SK-N-SH treated with all-trans-retinoic acid at 6 μM for 48 hours (cell line): ENCODE measurements around the gene MVK.
A peak's percentile ranks its signal among the peaks of the same experiment; 100 is the strongest.

Experiments used
- ATAC-seq: fragments of 200-7000 bp; cut with Tn5 transposase; 3 replicates; pipeline ENCODE4 v1.9.1; 2020; ENCODE audit warnings: mild to moderate bottlenecking, moderate library complexity
- ARNTL ChIP-seq: fragments of 450-650 bp; formaldehyde crosslinking; IDR thresholded peaks from 2 replicates; pipeline ENCODE4 v1.5.0; 2020; ENCODE audit warnings: low read depth, mild to moderate bottlenecking, moderate library complexity, borderline replicate concordance
- BACH2 ChIP-seq: fragments of 250-450 bp; sonication (Bioruptor Pico); IDR thresholded peaks from 2 replicates; pipeline ENCODE4 v1.9.0; 2021; ENCODE audit warnings: mild to moderate bottlenecking, borderline replicate concordance
- CSDC2 ChIP-seq: fragments of 250-450 bp; sonication (Bioruptor Pico); IDR thresholded peaks from 2 replicates; pipeline ENCODE4 v1.5.0; 2020; ENCODE audit warnings: mild to moderate bottlenecking, moderate library complexity
- ESRRG ChIP-seq: fragments of 250-450 bp; sonication (Bioruptor Pico); IDR thresholded peaks from 2 replicates; pipeline ENCODE4 v1.6.1; 2021; ENCODE audit warnings: mild to moderate bottlenecking
- GLIS3 ChIP-seq: fragments of 250-450 bp; sonication (Bioruptor Pico); IDR thresholded peaks from 2 replicates; pipeline ENCODE4 v1.5.0; 2020; ENCODE audit warnings: mild to moderate bottlenecking, moderate library complexity
- ISL1 ChIP-seq: fragments of 250-450 bp; sonication (Bioruptor Pico); IDR thresholded peaks from 2 replicates; pipeline ENCODE4 v2.1.2; 2022; ENCODE audit warnings: mild to moderate bottlenecking, moderate library complexity
- POU6F1 ChIP-seq: fragments of 250-450 bp; sonication (Bioruptor Pico); IDR thresholded peaks from 2 replicates; pipeline ENCODE4 v1.8.0; 2021; ENCODE audit warnings: low read depth, mild to moderate bottlenecking, moderate library complexity, borderline replicate concordance
- PPARA ChIP-seq: fragments of 250-450 bp; sonication (Bioruptor Pico); IDR thresholded peaks from 2 replicates; pipeline ENCODE4 v1.5.0; 2020; ENCODE audit warnings: mild to moderate bottlenecking, borderline replicate concordance
- RARB ChIP-seq: fragments of 250-450 bp; sonication (Bioruptor Pico); IDR thresholded peaks from 2 replicates; pipeline ENCODE4 v1.8.0; 2021; ENCODE audit warnings: mild to moderate bottlenecking, moderate library complexity
- SNAI2 ChIP-seq: fragments of 250-450 bp; sonication (Bioruptor Pico); IDR thresholded peaks from 2 replicates; pipeline ENCODE4 v1.5.0; 2020; ENCODE audit warnings: mild to moderate bottlenecking, moderate library complexity
- TOX ChIP-seq: fragments of 250-450 bp; sonication (Bioruptor Pico); IDR thresholded peaks from 2 replicates; pipeline ENCODE4 v1.8.0; 2021; ENCODE audit warnings: mild to moderate bottlenecking, moderate library complexity, borderline replicate concordance
- TSHZ2 ChIP-seq: fragments of 250-450 bp; sonication (Bioruptor Pico); IDR thresholded peaks from 2 replicates; pipeline ENCODE4 v1.5.0; 2020; ENCODE audit warnings: mild to moderate bottlenecking, moderate library complexity
- ZC3H10 ChIP-seq: fragments of 250-450 bp; sonication (Bioruptor Pico); IDR thresholded peaks from 2 replicates; pipeline ENCODE4 v1.5.1; 2021; ENCODE audit warnings: mild to moderate bottlenecking, moderate library complexity
- ZFP3 ChIP-seq: fragments of 250-450 bp; sonication (Bioruptor Pico); IDR thresholded peaks from 2 replicates; pipeline ENCODE4 v1.5.0; 2020; ENCODE audit warnings: mild to moderate bottlenecking, moderate library complexity
- ZFP30 ChIP-seq: fragments of 450-650 bp; formaldehyde crosslinking; IDR thresholded peaks from 2 replicates; pipeline ENCODE4 v1.5.0; 2022; ENCODE audit warnings: mild to moderate bottlenecking, moderate library complexity
- ZNF565 ChIP-seq: fragments of 450-650 bp; formaldehyde crosslinking; conservative IDR thresholded peaks from 2 replicates; pipeline ENCODE4 v1.5.0; 2020; ENCODE audit warnings: low read depth, mild to moderate bottlenecking, moderate library complexity
- ZNF8 ChIP-seq: fragments of 450-650 bp; formaldehyde crosslinking; IDR thresholded peaks from 2 replicates; pipeline ENCODE4 v1.5.0; 2020; ENCODE audit warnings: mild to moderate bottlenecking, moderate library complexity
- TF ChIP-seq, protein P1 (sequence below): fragments of 250-450 bp; sonication (Bioruptor Pico); IDR thresholded peaks from 2 replicates; pipeline ENCODE4 v1.8.0; 2020; ENCODE audit warnings: mild to moderate bottlenecking, moderate library complexity, borderline replicate concordance

MVK gene

GRCh38 chr12:109597795-109598427 is 24.3 kb downstream of the MVK start:
- peak; percentile 98 for ATAC-seq
- TF ChIP-seq TSHZ2 (peak; percentile 35; the same call in 1 of the 2 replicates), ZFP30 (CRISPR knock-in tag) (no peak), PPARA (CRISPR knock-in tag) (no peak), CSDC2 (CRISPR knock-in tag) (no peak)

- no peak for TF ChIP-seq GLIS3 (CRISPR knock-in tag)
- ATAC-seq = no peak; the same call in 2 of the 3 replicates
Measured at GRCh38 chr12:109598428-109598854, 24.8 kb downstream of the MVK start.

- no peak for TF ChIP-seq ZFP3 (CRISPR knock-in tag)
- no peak for TF ChIP-seq ISL1 (CRISPR knock-in tag)
- no peak for TF ChIP-seq TSHZ2
- no peak for TF ChIP-seq ESRRG (CRISPR knock-in tag)
- no peak for TF ChIP-seq TOX
- no peak for TF ChIP-seq BACH2
- TF ChIP-seq CSDC2 (CRISPR knock-in tag) = no peak
- TF ChIP-seq ARNTL (CRISPR knock-in tag) = no peak
- TF ChIP-seq, protein P1, sequence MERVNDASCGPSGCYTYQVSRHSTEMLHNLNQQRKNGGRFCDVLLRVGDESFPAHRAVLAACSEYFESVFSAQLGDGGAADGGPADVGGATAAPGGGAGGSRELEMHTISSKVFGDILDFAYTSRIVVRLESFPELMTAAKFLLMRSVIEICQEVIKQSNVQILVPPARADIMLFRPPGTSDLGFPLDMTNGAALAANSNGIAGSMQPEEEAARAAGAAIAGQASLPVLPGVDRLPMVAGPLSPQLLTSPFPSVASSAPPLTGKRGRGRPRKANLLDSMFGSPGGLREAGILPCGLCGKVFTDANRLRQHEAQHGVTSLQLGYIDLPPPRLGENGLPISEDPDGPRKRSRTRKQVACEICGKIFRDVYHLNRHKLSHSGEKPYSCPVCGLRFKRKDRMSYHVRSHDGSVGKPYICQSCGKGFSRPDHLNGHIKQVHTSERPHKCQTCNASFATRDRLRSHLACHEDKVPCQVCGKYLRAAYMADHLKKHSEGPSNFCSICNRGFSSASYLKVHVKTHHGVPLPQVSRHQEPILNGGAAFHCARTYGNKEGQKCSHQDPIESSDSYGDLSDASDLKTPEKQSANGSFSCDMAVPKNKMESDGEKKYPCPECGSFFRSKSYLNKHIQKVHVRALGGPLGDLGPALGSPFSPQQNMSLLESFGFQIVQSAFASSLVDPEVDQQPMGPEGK (CRISPR knock-in tag) = no peak
- no peak for TF ChIP-seq ZNF8 (CRISPR knock-in tag)
- TF ChIP-seq ZC3H10 = no peak
- no peak for TF ChIP-seq ZFP30 (CRISPR knock-in tag)
- no peak for TF ChIP-seq ZNF565
- TF ChIP-seq GLIS3 (CRISPR knock-in tag) = no peak
- TF ChIP-seq POU6F1 (CRISPR knock-in tag) = no peak
- no peak for TF ChIP-seq RARB (CRISPR knock-in tag)
- ATAC-seq = no peak
Measured at GRCh38 chr12:109599087-109599486, 25.5 kb downstream of the MVK start.

DNA sequence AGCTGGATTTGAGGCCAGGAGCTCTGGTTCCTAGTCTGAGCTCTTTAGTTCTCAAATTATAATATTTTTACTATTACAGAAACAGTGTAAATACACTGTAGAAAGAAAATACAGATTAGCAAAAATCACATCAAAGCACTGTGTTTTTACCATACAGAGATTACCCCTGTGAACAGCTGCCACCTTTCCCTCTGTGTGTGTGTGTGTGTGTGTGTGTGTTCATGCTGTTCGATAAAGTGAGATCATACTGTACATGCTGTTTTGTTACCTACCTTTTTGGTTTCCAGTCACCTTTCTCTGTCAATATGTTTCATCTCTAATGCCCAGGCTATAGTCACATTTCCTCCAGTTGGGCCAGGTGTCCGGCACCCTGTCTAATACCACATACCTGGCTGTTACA is 26.9 kb downstream of the MVK start:
- ATAC-seq = no peak
- TF ChIP-seq SNAI2 = no peak
- no peak for TF ChIP-seq PPARA (CRISPR knock-in tag)
- no peak for TF ChIP-seq ISL1 (CRISPR knock-in tag)
- TF ChIP-seq ZFP30 (CRISPR knock-in tag) = no peak
- TF ChIP-seq ZNF565 = no peak
- no peak for TF ChIP-seq ZC3H10
- no peak for TF ChIP-seq TOX
- no peak for TF ChIP-seq RARB (CRISPR knock-in tag)
- TF ChIP-seq, protein P1 (CRISPR knock-in tag) = no peak
- TF ChIP-seq TSHZ2 = no peak
